GM18909 (cell line): Measurements from ENCODE around the gene MEGF11.

Experiments
- ATAC-seq: cut with Tn5 transposase; IDR thresholded peaks from one replicate; pipeline ENCODE4 v1.9.1; 2021; ENCODE audit warnings: mild to moderate bottlenecking; ENCODE audit not compliant: unreplicated experiment, poor library complexity

MEGF11 gene

GRCh38 chr15:66222273-66223198 lies 31.0 kb downstream of the MEGF11 start:
- no peak for ATAC-seq

- ATAC-seq = no peak
Observed at GRCh38 chr15:66221126-66221525, 32.4 kb downstream of the MEGF11 start.

GRCh38 chr15:66220601-66221000 lies 32.9 kb downstream of the MEGF11 start:
- no peak for ATAC-seq

GRCh38 chr15:66219339-66219738 lies 34.2 kb downstream of the MEGF11 start:
- ATAC-seq = no peak

GRCh38 chr15:66216806-66217205 lies 36.7 kb downstream of the MEGF11 start:
- no peak for ATAC-seq

- no peak for ATAC-seq
Observed at GRCh38 chr15:66215811-66216210, 37.7 kb downstream of the MEGF11 start.

GRCh38 chr15:66214246-66214645 lies 39.3 kb downstream of the MEGF11 start:
- no peak for ATAC-seq

GRCh38 chr15:66212563-66212921 lies 41.0 kb downstream of the MEGF11 start:
- no peak for ATAC-seq

- ATAC-seq = no peak
Observed at GRCh38 chr15:66211670-66212562, 41.6 kb downstream of the MEGF11 start.

GRCh38 chr15:66210684-66211083 lies 42.9 kb downstream of the MEGF11 start:
- ATAC-seq = no peak

GRCh38 chr15:66198757-66199156 lies 54.8 kb downstream of the MEGF11 start:
- no peak for ATAC-seq

GRCh38 chr15:66196602-66197001 lies 56.9 kb downstream of the MEGF11 start:
- no peak for ATAC-seq

- no peak for ATAC-seq
Observed at GRCh38 chr15:66195621-66196230, 57.8 kb downstream of the MEGF11 start.

- ATAC-seq = no peak
Observed at GRCh38 chr15:66193066-66193465, 60.5 kb downstream of the MEGF11 start.

- no peak for ATAC-seq
Observed at GRCh38 chr15:66190746-66191145, 62.8 kb downstream of the MEGF11 start.

GRCh38 chr15:66189291-66189690 lies 64.3 kb downstream of the MEGF11 start:
- ATAC-seq = no peak

GRCh38 chr15:66188464-66188863 lies 65.1 kb downstream of the MEGF11 start:
- no peak for ATAC-seq

- ATAC-seq = no peak
Observed at GRCh38 chr15:66187271-66187670, 66.3 kb downstream of the MEGF11 start.

GRCh38 chr15:66186049-66186825 lies 67.3 kb downstream of the MEGF11 start:
- ATAC-seq = no peak
